ENCODE results near the gene ST8SIA5. TPM values are rescaled to one million over a fixed set of nuclear protein-coding genes. Genes with fewer than 3 reads are reported as not detected.

ST8SIA5 gene
- total RNA-seq, 1 experiment from 2014 or later = not detected

- no peak for DNase-seq (ENCODE audit: unreplicated experiment)
- CTCF ChIA-PET = no interaction called here
- peaks cover 45% of the 10 kb centered on the region for H3K27me3 Mint-ChIP-seq (ENCODE audit: insufficient read depth, unreplicated experiment)
- TF ChIP-seq, protein P1, sequence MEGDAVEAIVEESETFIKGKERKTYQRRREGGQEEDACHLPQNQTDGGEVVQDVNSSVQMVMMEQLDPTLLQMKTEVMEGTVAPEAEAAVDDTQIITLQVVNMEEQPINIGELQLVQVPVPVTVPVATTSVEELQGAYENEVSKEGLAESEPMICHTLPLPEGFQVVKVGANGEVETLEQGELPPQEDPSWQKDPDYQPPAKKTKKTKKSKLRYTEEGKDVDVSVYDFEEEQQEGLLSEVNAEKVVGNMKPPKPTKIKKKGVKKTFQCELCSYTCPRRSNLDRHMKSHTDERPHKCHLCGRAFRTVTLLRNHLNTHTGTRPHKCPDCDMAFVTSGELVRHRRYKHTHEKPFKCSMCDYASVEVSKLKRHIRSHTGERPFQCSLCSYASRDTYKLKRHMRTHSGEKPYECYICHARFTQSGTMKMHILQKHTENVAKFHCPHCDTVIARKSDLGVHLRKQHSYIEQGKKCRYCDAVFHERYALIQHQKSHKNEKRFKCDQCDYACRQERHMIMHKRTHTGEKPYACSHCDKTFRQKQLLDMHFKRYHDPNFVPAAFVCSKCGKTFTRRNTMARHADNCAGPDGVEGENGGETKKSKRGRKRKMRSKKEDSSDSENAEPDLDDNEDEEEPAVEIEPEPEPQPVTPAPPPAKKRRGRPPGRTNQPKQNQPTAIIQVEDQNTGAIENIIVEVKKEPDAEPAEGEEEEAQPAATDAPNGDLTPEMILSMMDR (IDR thresholded peaks at IDR 0.05; ENCODE audit: unreplicated experiment) = no peak
- intact Hi-C loops (cut with micrococcal nuclease) = no loop called here
- POLR2A ChIA-PET = no interaction called here
- H3K9me3 Mint-ChIP-seq (ENCODE audit: unreplicated experiment) = no peaks in the 10 kb centered on the region
- no peak overlapping the region for H3K27ac Mint-ChIP-seq (ENCODE audit: low read depth, unreplicated experiment)
- H3K36me3 Mint-ChIP-seq (ENCODE audit: insufficient read depth, unreplicated experiment) = no peaks in the 10 kb centered on the region
- H3K4me3 Mint-ChIP-seq (ENCODE audit: unreplicated experiment) = no peak overlapping the region
- H3K4me1 Mint-ChIP-seq (ENCODE audit: insufficient read depth, unreplicated experiment) = no peaks in the 10 kb centered on the region
- no TSS peak for BruUV-seq (replicated peaks)
These were observed 4.4 kb upstream of the ST8SIA5 start for GRCh38 chr18:46761059-46761769.

DNA sequence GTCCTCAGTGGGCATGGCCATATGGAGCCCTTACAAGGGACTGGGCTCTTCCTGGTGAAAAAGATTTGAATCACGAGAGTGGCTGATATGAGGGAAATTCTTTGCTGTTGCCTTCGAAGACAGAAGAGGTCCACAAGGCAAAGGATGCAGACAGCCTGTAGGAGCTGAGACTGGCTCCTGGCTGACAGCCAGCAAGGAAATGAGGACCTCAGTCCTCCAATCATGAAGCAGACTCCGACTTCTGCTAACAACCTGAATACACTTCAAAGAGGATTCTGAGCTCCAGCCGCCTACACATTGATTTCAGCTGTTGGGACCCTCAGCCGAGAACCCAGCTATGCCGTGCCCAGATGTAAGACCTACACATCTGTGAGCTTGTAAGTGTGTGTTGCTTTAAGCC lies 3.0 kb upstream of the ST8SIA5 start:
- Mint-ChIP-seq H3K36me3 (ENCODE audit: insufficient read depth, unreplicated experiment) (no peaks in the 10 kb centered on the region), H3K27ac (ENCODE audit: low read depth, unreplicated experiment) (no peak overlapping the region), H3K4me1 (ENCODE audit: insufficient read depth, unreplicated experiment) (no peaks in the 10 kb centered on the region), H3K27me3 (ENCODE audit: insufficient read depth, unreplicated experiment) (peaks cover 33% of the 10 kb centered on the region), H3K9me3 (ENCODE audit: unreplicated experiment) (no peaks in the 10 kb centered on the region), H3K4me3 (ENCODE audit: unreplicated experiment) (no peak overlapping the region)
- DNase-seq (ENCODE audit: unreplicated experiment) = no peak
- POLR2A ChIA-PET = no interaction called here
- intact Hi-C loops (cut with micrococcal nuclease) = no loop called here
- CTCF ChIA-PET = no interaction called here
- TF ChIP-seq, protein P1 (IDR thresholded peaks at IDR 0.05; ENCODE audit: unreplicated experiment) = no peak
- no TSS peak for BruUV-seq (replicated peaks)

DNA sequence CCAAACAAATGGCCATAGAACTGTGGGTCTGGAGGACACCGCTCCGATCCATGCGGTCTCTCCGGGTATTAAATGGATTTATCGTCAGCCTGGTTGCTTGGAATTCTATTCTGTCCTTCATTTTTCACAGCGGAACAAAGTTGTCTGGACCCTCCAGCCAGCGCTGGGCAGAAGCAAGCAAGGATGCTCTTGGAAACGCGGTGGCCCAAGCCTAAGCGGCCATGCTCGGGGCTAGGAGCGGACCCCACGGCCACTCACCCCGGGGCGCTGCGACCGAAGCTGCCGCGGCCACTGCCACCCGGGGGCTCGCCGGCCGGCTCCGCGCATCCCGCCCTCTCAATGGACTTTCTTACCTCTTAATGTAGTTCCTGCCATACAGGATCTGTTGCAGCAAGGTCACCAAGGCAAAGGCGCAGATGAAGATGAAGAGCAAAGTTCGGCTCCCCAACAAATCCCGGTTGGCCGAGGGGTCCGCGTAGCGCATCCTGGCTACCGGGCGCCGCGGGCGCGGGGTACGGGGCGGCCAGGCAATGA lies 761 bp downstream of the ST8SIA5 start:
- Mint-ChIP-seq H3K4me1 (ENCODE audit: insufficient read depth, unreplicated experiment) (no peaks in the 10 kb centered on the region), H3K36me3 (ENCODE audit: insufficient read depth, unreplicated experiment) (peaks cover 5% of the 10 kb centered on the region), H3K4me3 (ENCODE audit: unreplicated experiment) (no peak overlapping the region), H3K9me3 (ENCODE audit: unreplicated experiment) (no peaks in the 10 kb centered on the region), H3K27ac (ENCODE audit: low read depth, unreplicated experiment) (no peak overlapping the region), H3K27me3 (ENCODE audit: insufficient read depth, unreplicated experiment) (peaks cover 31% of the 10 kb centered on the region)
- TF ChIP-seq, protein P1 (IDR thresholded peaks at IDR 0.05; ENCODE audit: unreplicated experiment) = no peak
- intact Hi-C loops (cut with micrococcal nuclease) = no loop called here
- BruUV-seq (replicated peaks) = no TSS peak
- ChIA-PET POLR2A (no interaction called here), CTCF (no interaction called here)
- DNase-seq (ENCODE audit: unreplicated experiment) = no peak

DNA sequence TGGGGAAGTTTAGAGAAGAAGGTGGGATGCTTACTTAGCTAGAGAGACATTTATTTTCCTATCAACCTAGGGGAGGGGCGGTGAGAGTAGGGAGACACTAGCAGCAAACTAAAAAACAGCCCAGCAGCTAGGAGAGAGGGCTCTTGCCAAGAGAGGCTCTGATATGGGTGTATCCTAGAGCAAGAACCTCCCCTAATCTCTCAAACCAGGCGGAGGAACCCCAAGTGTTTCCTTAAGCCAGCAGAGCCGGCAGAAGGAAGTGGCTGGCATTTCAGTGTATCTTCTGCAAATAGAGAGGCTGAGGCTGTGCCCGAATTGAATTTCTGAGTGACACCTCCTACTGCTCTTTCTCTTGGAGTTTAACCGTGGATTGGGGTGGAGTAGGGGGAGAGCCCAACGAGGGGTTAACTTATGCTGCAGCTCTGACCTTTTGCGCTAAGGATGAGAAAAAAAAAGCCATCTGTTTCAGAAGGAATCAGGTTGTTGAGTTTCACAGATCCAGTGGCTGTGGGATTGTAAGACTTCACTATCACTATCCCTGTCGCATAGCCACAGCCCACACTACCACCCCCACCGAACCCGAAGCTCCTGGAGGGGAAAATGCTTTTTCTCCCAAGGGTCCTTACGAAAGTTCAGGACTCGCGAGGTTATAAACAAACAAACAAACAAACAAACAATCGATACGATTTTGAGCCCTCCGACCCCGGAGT lies 1.4 kb downstream of the ST8SIA5 start:
- no peak overlapping the region for H3K4me3 Mint-ChIP-seq (ENCODE audit: unreplicated experiment)
- ChIA-PET POLR2A (no interaction called here), CTCF (no interaction called here)
- H3K27ac Mint-ChIP-seq (ENCODE audit: low read depth, unreplicated experiment) = no peak overlapping the region
- no TSS peak for BruUV-seq (replicated peaks)
- intact Hi-C loops (cut with micrococcal nuclease) = no loop called here
- peaks cover 37% of the 10 kb centered on the region for H3K27me3 Mint-ChIP-seq (ENCODE audit: insufficient read depth, unreplicated experiment)
- H3K36me3 Mint-ChIP-seq (ENCODE audit: insufficient read depth, unreplicated experiment) = peaks cover 5% of the 10 kb centered on the region
- TF ChIP-seq, protein P1 (IDR thresholded peaks at IDR 0.05; ENCODE audit: unreplicated experiment) = no peak
- H3K9me3 Mint-ChIP-seq (ENCODE audit: unreplicated experiment) = no peaks in the 10 kb centered on the region
- no peaks in the 10 kb centered on the region for H3K4me1 Mint-ChIP-seq (ENCODE audit: insufficient read depth, unreplicated experiment)
- no peak for DNase-seq (ENCODE audit: unreplicated experiment)

All from MCF 10A (cell line).